IPS-NIHi7 (cell line): Measurements from ENCODE around the gene SORCS3.

ENCODE experiments used
- DNase-seq: peaks from one replicate; pipeline ENCODE4 v3.0.0; 2012; ENCODE audit warnings: mixed read lengths; ENCODE audit errors: extremely low spot score

SORCS3 gene

GRCh38 chr10:104835422-104835821, 194.3 kb downstream of the SORCS3 start:
- DNase-seq = no peak

- no peak for DNase-seq
Measured at GRCh38 chr10:104842704-104843103, 201.6 kb downstream of the SORCS3 start.

GRCh38 chr10:104844073-104844472, 203.0 kb downstream of the SORCS3 start:
- no peak for DNase-seq

GRCh38 chr10:104850023-104850422, 208.9 kb downstream of the SORCS3 start:
- DNase-seq = no peak

GRCh38 chr10:104867966-104868598, 227.0 kb downstream of the SORCS3 start:
- DNase-seq = no peak

GRCh38 chr10:104872691-104873090, 231.6 kb downstream of the SORCS3 start:
- DNase-seq = no peak

GRCh38 chr10:104873161-104873560, 232.1 kb downstream of the SORCS3 start:
- no peak for DNase-seq

GRCh38 chr10:104875561-104875960, 234.5 kb downstream of the SORCS3 start:
- DNase-seq = no peak

GRCh38 chr10:104880624-104881398, 239.7 kb downstream of the SORCS3 start:
- no peak for DNase-seq

GRCh38 chr10:104881740-104882139, 240.7 kb downstream of the SORCS3 start:
- DNase-seq = no peak

- DNase-seq = no peak
Measured at GRCh38 chr10:104892879-104893617, 252.0 kb downstream of the SORCS3 start.

GRCh38 chr10:104893701-104894100, 252.6 kb downstream of the SORCS3 start:
- DNase-seq = no peak

GRCh38 chr10:104894681-104895080, 253.6 kb downstream of the SORCS3 start:
- DNase-seq = no peak

GRCh38 chr10:104895541-104895940, 254.5 kb downstream of the SORCS3 start:
- DNase-seq = no peak

- peak; percentile 19 for DNase-seq
Measured at GRCh38 chr10:104895981-104896380, 254.9 kb downstream of the SORCS3 start.

GRCh38 chr10:104897696-104898095, 256.6 kb downstream of the SORCS3 start:
- DNase-seq = no peak

GRCh38 chr10:104899779-104900178, 258.7 kb downstream of the SORCS3 start:
- DNase-seq = no peak

- no peak for DNase-seq
Measured at GRCh38 chr10:104903433-104903832, 262.3 kb downstream of the SORCS3 start.

GRCh38 chr10:104904753-104905323, 263.7 kb downstream of the SORCS3 start:
- DNase-seq = no peak

GRCh38 chr10:104906112-104906511, 265.0 kb downstream of the SORCS3 start:
- peak; percentile 18 for DNase-seq

GRCh38 chr10:104907521-104907920, 266.4 kb downstream of the SORCS3 start:
- no peak for DNase-seq

GRCh38 chr10:104908581-104908980, 267.5 kb downstream of the SORCS3 start:
- no peak for DNase-seq
